ENCODE measurements around the gene PARP8. TPM values are rescaled to one million over a fixed set of nuclear protein-coding genes. Genes with fewer than 3 reads are reported as not detected.

The PARP8 gene
- total RNA-seq, 1 experiment from 2014 or later: 12.8 TPM

Other genes starting within 250 kb of the PARP8 start
- gene EMB, start 225.3 kb upstream of the PARP8 start, total RNA-seq (2014; rRNA removed; shearing (Covaris generic)): not detected in 2 replicates